ENCODE measurements around the gene ACOT8. TPM values are rescaled to one million over a fixed set of nuclear protein-coding genes. Genes with fewer than 3 reads are reported as not detected.

ACOT8 gene
- total and polyA plus RNA-seq, 10 of the 15 experiments (the other 5 are each of a cell fraction or from before 2014, with no cell fraction given): 5.1 to 47.9 (median 31.8) TPM

GRCh38 chr20:45890985-45891983 is 34.1 kb upstream of the ACOT8 start, which contains the start of the genes CTSA and NEURL2 (continued):
- TF ChIP-seq LARP7 (IDR thresholded peaks at IDR 0.05) (peak; percentile 79; the same call in 1 of the 2 replicates), USF1 (IDR thresholded peaks at IDR 0.05; ENCODE audit: borderline replicate concordance, extremely low read length, insufficient read depth, low read depth, low read length) (peak; percentile 99), TBL1XR1 (IDR thresholded peaks at IDR 0.05; ENCODE audit: low read depth, low read length) (peak; percentile 78; the same call in 1 of the 2 replicates), MEF2A (IDR thresholded peaks at IDR 0.05; ENCODE audit: insufficient read depth, low read depth, low read length) (peak; percentile 78), RELB (IDR thresholded peaks at IDR 0.05; ENCODE audit: low read depth) (peak; percentile 100), ATF7 (IDR thresholded peaks at IDR 0.05; ENCODE audit: low read depth) (peak; percentile 58; the same call in 1 of the 2 replicates), MEF2B (IDR thresholded peaks at IDR 0.05; ENCODE audit: partially characterized antibody, poor library complexity, severe bottlenecking) (peak; percentile 99), MLLT1 (IDR thresholded peaks at IDR 0.05) (peak; percentile 89), STAT1 (conservative IDR thresholded peaks at IDR 0.05) (peak; percentile 86), RBBP5 (conservative IDR thresholded peaks at IDR 0.05) (no peak), TAF1 (IDR thresholded peaks at IDR 0.05; ENCODE audit: borderline replicate concordance, low read depth, low read length) (peak; percentile 74; the same call in 1 of the 2 replicates), RB1 (IDR thresholded peaks at IDR 0.05; ENCODE audit: borderline replicate concordance) (peak; percentile 93; the same call in 1 of the 2 replicates), SIN3A (IDR thresholded peaks at IDR 0.05; ENCODE audit: low read depth, low read length) (peak; percentile 98), NR2C1 (IDR thresholded peaks at IDR 0.05) (peak; percentile 80), CTCF (IDR thresholded peaks at IDR 0.05 in 2 of 3, conservative IDR thresholded peaks at IDR 0.05 in 1 of 3; ENCODE audit: control insufficient read depth in 2 of 3, extremely low read depth in 1 of 3, insufficient read depth in 1 of 3, low read depth in 3 of 3, low read length in 3 of 3) (peak in 1 of 3 experiments; percentile 26; a peak in 1 of 6 replicates), ZNF687 (IDR thresholded peaks at IDR 0.05) (peak; percentile 78)

Measured in GM12878 (cell line).